GM23338 (cell line): Measurements from ENCODE around the gene VILL.

Experiments
- EZH2 ChIP-seq: fragments of 200-600 bp; sonication (generic); IDR thresholded peaks from one replicate; pipeline ENCODE4 v1.8.0; 2017; ENCODE audit warnings: antibody characterized with exemption, mild to moderate bottlenecking, low read depth; ENCODE audit not compliant: unreplicated experiment
- JUNB ChIP-seq: IDR thresholded peaks from one replicate; pipeline ENCODE4 v1.6.1; 2016; ENCODE audit warnings: antibody characterized with exemption; ENCODE audit not compliant: unreplicated experiment
- POLR2AphosphoS5 ChIP-seq: IDR thresholded peaks from 2 replicates; pipeline ENCODE4 v1.6.1; 2016; ENCODE audit warnings: antibody characterized with exemption, low read depth
- REST ChIP-seq: IDR thresholded peaks from one replicate; pipeline ENCODE4 v1.6.1; 2018; ENCODE audit warnings: antibody characterized with exemption; ENCODE audit not compliant: unreplicated experiment
- ZNF331 ChIP-seq: fragments of 250-450 bp; sonication (Bioruptor Pico); IDR thresholded peaks from 2 replicates; pipeline ENCODE4 v1.5.0; 2020; ENCODE audit warnings: low read depth, mild to moderate bottlenecking, moderate library complexity
- TF ChIP-seq, protein P1 (sequence below), 2 experiments: fragments of 200-600 bp in 1 of 2; sonication (generic) in 1 of 2; conservative IDR thresholded peaks; 2 replicates each; pipeline versions ENCODE4 v1.5.1 to v1.6.1; 2016 to 2017; ENCODE audit warnings: antibody characterized with exemption in 2 of 2, low read depth in 2 of 2, mild to moderate bottlenecking in 2 of 2, moderate library complexity in 1 of 2
- TF ChIP-seq, protein P2 (sequence below): fragments of 250-450 bp; sonication (Bioruptor Pico); IDR thresholded peaks from 2 replicates; pipeline ENCODE4 v1.5.0; 2020; ENCODE audit warnings: mild to moderate bottlenecking, moderate library complexity

DNA sequence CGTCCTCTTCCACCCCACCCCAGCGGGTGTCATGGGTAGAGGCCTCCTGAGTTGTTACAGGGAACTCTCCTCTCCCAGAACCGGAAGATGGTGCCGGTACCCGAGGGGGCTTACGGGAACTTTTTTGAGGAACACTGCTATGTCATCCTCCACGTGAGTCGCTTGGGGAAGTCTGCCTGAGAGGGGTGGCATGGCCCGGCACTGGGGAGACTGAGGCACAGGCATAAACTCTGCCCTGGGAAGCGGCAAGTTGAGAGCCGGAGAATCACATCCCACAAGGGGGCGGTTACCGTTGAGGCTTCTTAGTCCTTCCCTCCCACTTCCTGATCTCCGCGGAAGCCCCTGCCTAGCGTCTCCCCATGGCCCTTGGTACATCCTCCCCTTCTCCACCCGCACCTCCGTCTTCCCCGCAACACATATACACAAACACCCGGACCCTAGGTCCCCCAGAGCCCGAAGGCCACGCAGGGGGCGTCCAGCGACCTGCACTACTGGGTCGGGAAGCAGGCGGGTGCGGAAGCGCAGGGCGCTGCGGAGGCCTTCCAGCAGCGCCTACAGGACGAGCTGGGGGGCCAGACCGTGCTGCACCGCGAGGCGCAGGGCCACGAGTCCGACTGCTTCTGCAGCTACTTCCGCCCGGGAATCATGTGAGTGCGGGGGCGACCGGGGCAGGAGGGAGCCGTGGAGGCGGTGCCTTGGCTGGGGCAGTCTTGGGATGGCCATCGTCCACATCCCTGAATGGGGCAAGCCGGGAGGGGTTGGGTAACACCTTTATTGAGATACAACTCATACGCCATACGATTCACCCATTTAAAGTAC is 3.4 kb downstream of the VILL start:
- TF ChIP-seq, protein P1, sequence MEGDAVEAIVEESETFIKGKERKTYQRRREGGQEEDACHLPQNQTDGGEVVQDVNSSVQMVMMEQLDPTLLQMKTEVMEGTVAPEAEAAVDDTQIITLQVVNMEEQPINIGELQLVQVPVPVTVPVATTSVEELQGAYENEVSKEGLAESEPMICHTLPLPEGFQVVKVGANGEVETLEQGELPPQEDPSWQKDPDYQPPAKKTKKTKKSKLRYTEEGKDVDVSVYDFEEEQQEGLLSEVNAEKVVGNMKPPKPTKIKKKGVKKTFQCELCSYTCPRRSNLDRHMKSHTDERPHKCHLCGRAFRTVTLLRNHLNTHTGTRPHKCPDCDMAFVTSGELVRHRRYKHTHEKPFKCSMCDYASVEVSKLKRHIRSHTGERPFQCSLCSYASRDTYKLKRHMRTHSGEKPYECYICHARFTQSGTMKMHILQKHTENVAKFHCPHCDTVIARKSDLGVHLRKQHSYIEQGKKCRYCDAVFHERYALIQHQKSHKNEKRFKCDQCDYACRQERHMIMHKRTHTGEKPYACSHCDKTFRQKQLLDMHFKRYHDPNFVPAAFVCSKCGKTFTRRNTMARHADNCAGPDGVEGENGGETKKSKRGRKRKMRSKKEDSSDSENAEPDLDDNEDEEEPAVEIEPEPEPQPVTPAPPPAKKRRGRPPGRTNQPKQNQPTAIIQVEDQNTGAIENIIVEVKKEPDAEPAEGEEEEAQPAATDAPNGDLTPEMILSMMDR (conservative IDR thresholded peaks at IDR 0.05; ENCODE audit: low read depth in 2 of 2) = 0 out of 4 replicates have a peak, but pooled peaks of 1 of the 2 experiments have one; percentile 0
- TF ChIP-seq REST (no peak), POLR2AphosphoS5 (peak; percentile 69), ZNF331 (CRISPR knock-in tag) (no peak), JUNB (no peak), EZH2 (no peak)
- TF ChIP-seq, protein P2, sequence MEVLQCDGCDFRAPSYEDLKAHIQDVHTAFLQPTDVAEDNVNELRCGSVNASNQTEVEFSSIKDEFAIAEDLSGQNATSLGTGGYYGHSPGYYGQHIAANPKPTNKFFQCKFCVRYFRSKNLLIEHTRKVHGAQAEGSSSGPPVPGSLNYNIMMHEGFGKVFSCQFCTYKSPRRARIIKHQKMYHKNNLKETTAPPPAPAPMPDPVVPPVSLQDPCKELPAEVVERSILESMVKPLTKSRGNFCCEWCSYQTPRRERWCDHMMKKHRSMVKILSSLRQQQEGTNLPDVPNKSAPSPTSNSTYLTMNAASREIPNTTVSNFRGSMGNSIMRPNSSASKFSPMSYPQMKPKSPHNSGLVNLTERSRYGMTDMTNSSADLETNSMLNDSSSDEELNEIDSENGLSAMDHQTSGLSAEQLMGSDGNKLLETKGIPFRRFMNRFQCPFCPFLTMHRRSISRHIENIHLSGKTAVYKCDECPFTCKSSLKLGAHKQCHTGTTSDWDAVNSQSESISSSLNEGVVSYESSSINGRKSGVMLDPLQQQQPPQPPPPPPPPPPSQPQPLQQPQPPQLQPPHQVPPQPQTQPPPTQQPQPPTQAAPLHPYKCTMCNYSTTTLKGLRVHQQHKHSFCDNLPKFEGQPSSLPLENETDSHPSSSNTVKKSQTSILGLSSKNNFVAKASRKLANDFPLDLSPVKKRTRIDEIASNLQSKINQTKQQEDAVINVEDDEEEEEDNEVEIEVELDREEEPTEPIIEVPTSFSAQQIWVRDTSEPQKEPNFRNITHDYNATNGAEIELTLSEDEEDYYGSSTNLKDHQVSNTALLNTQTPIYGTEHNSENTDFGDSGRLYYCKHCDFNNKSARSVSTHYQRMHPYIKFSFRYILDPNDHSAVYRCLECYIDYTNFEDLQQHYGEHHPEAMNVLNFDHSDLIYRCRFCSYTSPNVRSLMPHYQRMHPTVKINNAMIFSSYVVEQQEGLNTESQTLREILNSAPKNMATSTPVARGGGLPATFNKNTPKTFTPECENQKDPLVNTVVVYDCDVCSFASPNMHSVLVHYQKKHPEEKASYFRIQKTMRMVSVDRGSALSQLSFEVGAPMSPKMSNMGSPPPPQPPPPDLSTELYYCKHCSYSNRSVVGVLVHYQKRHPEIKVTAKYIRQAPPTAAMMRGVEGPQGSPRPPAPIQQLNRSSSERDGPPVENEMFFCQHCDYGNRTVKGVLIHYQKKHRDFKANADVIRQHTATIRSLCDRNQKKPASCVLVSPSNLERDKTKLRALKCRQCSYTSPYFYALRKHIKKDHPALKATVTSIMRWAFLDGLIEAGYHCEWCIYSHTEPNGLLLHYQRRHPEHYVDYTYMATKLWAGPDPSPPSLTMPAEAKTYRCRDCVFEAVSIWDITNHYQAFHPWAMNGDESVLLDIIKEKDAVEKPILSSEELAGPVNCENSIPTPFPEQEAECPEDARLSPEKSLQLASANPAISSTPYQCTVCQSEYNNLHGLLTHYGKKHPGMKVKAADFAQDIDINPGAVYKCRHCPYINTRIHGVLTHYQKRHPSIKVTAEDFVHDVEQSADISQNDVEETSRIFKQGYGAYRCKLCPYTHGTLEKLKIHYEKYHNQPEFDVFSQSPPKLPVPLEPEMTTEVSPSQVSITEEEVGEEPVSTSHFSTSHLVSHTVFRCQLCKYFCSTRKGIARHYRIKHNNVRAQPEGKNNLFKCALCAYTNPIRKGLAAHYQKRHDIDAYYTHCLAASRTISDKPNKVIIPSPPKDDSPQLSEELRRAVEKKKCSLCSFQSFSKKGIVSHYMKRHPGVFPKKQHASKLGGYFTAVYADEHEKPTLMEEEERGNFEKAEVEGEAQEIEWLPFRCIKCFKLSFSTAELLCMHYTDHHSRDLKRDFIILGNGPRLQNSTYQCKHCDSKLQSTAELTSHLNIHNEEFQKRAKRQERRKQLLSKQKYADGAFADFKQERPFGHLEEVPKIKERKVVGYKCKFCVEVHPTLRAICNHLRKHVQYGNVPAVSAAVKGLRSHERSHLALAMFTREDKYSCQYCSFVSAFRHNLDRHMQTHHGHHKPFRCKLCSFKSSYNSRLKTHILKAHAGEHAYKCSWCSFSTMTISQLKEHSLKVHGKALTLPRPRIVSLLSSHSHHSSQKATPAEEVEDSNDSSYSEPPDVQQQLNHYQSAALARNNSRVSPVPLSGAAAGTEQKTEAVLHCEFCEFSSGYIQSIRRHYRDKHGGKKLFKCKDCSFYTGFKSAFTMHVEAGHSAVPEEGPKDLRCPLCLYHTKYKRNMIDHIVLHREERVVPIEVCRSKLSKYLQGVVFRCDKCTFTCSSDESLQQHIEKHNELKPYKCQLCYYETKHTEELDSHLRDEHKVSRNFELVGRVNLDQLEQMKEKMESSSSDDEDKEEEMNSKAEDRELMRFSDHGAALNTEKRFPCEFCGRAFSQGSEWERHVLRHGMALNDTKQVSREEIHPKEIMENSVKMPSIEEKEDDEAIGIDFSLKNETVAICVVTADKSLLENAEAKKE (CRISPR knock-in tag) = no peak
